Subcutaneous adipose tissue (tissue), 4 donors: ENCODE results near the gene FGF22. TPM values are rescaled to one million over a fixed set of nuclear protein-coding genes. Genes with fewer than 3 reads are reported as not detected.

Experiments
- total RNA-seq, 4 donors: library from RNA; depleted of rRNA; stranded (reverse); fragments of >200 nt; gene quantifications; one replicate each; pipeline ENCODE4 v1.1.0, GENCODE V29; 2016
- TF ChIP-seq, protein P1 (sequence below): fragments of 450-650 bp; IDR thresholded peaks from one replicate; pipeline ENCODE4 v1.5.1; 2016; ENCODE audit warnings: low read depth, mild to moderate bottlenecking, control low read depth, antibody characterized with exemption, moderate library complexity

The FGF22 gene
- total RNA-seq, 4 donors from 2014 or later = 1.3 to 2.2 TPM; not detected in 2

- TF ChIP-seq, protein P1, sequence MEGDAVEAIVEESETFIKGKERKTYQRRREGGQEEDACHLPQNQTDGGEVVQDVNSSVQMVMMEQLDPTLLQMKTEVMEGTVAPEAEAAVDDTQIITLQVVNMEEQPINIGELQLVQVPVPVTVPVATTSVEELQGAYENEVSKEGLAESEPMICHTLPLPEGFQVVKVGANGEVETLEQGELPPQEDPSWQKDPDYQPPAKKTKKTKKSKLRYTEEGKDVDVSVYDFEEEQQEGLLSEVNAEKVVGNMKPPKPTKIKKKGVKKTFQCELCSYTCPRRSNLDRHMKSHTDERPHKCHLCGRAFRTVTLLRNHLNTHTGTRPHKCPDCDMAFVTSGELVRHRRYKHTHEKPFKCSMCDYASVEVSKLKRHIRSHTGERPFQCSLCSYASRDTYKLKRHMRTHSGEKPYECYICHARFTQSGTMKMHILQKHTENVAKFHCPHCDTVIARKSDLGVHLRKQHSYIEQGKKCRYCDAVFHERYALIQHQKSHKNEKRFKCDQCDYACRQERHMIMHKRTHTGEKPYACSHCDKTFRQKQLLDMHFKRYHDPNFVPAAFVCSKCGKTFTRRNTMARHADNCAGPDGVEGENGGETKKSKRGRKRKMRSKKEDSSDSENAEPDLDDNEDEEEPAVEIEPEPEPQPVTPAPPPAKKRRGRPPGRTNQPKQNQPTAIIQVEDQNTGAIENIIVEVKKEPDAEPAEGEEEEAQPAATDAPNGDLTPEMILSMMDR = no peak
These were observed 9.5 kb upstream of the FGF22 start for GRCh38 chr19:629961-630714.

GRCh38 chr19:632579-633067 is 7.1 kb upstream of the FGF22 start:
- TF ChIP-seq, protein P1 = no peak

DNA sequence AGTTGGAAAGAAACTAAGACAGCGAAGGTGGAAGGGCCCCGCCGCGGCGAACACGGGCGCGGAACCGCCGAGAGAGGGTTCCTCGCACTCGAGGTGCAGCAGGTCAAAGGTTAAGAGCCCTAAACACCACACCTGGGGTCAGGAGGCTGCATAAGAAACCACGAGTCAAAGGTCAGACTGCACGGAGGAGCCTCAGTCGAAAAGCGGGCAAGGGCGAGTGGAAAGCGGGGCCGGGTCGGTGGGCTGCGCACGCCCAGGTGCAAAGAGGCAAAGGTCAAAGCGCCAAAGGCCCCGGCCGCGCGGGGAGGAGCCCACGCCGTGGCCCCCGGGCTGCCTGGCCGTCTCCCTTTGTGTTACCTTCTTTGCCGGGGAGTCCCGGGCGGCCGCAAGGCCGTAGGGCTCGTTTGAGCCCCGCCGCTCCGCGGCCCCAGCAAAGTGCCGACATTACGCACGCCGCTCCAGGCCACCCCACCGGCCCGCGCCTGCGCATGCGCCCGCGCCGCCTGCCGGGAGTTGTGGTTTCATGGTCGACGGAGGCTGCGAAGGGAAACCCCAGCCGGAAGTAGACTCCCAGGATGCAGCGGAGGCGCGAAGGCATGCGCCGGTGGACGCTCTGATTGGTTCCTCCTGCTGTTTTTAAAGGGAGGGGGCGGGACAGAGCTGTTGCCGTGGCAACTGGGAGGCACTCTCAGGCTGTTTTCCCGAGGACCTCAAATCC is 6.5 kb upstream of the FGF22 start, which contains the start of gene POLRMT:
POLRMT (minus strand) TSS at position 470 of the 718 bp plus-strand sequence; CDS start at position 445, 25 bp downstream.
- TF ChIP-seq, protein P1 = no peak

DNA sequence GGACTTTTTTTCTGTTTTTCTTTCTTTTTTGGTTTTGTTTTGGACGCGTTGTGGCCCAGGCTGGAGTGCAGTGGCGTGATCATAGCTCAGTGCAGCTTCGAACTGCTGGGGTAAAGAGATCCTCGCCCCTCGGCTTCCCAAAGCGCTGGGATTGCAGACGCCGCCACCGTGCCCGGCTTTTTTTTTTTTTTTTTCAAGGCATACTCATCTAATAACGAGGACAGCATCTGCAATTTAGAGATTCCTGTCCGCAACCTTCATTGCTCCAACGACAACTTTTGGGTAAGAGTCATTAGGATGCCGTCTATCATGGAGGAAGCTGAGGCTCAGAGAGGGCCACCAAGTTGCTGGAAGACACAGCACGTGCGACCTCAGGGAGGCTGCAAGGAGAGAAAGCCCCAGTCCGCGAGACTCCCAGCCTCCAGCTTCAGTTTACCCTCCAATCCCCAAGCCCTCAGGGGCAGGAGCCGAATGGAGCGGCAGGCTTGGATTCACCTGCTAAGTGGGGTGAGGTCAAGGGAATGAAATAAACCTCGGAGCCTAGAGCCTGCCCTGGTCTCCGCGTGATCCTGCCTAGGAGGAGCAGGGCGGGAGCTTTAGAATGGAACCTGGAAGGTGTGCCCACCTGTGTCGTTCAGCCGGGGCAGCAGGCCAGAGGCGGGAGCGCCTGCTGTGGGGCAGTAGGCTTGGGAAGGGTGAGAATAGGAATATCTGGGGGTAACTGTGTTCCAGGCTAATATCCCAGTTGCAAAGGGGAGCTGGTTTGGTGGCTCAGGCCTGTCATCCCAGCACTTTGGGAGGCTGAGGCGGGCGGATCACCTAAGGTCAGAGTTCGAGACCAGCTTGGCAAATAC is 5.7 kb upstream of the FGF22 start:
- TF ChIP-seq, protein P1 = no peak

DNA sequence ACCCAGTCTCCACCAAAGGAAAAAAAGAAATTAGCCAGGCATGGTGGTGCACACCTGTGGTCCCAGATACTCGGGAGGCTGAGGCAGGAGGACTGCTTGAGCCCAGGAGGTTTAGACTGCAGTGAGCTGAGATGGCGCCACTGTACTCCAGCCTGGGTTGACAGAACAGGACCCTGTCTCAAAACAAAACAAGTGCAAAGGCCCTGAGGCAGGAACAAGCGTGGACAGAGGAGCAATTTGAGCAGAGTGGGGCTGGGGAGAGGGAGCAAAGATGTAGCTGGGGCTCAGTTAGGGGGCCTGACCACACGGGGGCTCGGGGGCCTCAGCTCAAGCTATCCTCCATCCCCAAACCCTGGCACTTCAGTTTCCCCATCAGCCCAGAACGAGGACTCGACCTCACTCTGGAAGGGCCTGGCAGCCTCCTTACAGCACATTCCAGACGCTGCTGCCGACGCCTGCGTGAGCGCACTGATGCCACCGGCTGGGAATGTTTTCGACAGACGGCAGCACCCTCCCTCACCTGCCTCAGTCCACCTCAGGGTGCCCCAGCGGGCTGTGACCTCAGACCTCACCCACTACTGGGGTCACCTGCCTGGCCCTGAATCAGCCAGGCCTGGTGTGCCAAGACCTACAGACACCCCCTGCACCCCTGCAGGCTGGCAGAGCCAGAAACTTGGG is 4.6 kb upstream of the FGF22 start:
- TF ChIP-seq, protein P1 = no peak

GRCh38 chr19:638906-639252 is 800 bp upstream of the FGF22 start:
- TF ChIP-seq, protein P1 = no peak
